NCI-H345 treated with DMSO at 0.1 percent for 48 hours (cell line): Measurements from ENCODE around the gene LYSMD2.
"Not testable (repeated sequence)": the region's sequence is repeated elsewhere in the genome, so short reads cannot be mapped to it uniquely, and the experiment has no call there.

Experiments
- DNase-seq: peaks from one replicate; lab custom pipeline; 2025; ENCODE audit not compliant: unreplicated experiment; lab: John Stamatoyannopoulos, UW

The LYSMD2 gene

GRCh38 chr15:51737522-51738305, at the start of gene LYSMD2:
Gene LYSMD2, minus strand, starts transcription at chr15:51737655. Its CDS starts 33 bp downstream, at chr15:51737622.
- no peak for DNase-seq

- DNase-seq, result not testable (repeated sequence)
These were observed 49.7 kb upstream of the LYSMD2 start for GRCh38 chr15:51787130-51787529.

DNA sequence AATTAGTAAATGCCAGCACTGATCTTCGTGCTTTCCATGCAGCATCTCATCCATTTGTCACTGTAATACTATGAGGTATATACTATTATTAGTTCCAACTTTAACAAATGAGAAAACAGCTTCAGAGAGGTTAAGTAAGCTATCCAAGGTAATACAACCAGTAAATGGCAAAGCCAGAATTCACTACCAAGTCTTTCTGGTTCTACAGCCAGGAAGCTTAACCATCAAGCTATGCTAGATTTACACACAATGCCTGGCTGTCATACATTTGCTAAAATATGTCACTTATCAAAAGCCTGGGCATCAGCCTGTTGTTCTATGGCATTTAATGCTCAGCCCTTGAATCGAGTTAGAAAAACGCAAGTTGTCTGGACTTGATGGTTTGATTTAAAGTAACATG, 46.5 kb upstream of the LYSMD2 start:
- no peak for DNase-seq

GRCh38 chr15:51782357-51782896, 45.0 kb upstream of the LYSMD2 start:
- no peak for DNase-seq

- DNase-seq, result no peak
These were observed 44.1 kb upstream of the LYSMD2 start for GRCh38 chr15:51781506-51781905.

DNA sequence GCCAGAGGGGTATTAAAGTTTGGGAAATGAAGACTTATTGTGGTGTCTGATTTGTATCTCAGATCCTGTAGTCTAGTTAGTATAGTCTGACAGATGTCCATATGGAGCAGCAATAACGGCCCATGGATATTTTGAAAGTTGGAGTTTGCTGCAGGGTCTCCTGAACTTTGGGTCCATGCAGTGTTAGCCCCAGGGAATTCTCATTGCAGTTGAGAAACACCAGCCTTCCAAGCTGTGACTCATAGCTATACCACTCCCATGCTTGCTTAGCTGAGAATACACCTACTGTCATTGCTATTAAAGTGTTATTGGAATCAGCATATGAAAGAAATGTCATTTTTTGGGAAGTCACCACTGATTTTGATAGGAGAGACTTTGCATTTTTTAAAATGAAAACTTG, 43.2 kb upstream of the LYSMD2 start:
- no peak for DNase-seq

DNA sequence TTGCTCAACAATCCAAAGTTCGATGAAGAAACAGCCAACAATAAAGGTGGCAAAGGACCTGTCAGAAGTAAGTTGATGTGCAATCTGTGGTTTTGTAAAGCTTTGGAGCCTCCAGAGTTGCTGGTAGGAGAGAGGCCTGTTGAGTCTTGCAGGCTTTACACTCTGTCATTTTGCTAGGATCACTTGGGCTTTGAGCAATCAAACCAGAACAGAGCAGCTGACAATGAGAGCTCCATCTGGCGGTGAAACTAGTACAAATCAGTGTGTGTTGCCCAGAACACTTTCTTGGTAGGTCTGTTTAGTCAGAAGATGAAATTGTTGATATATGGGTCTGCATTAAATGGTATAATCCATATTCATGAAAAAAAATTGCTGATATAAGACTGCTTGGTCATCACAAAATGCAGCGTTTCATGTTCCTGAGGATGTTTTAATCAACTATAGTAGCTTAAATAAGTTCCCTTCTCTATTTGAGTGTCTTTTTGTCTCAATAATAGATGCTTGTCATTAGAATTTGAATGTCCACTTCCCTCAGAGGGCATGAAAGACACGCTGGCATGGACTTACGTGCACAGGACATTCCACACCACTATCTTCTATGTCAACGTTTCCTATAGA, 39.6 kb upstream of the LYSMD2 start:
- peak; percentile 52 for DNase-seq

DNA sequence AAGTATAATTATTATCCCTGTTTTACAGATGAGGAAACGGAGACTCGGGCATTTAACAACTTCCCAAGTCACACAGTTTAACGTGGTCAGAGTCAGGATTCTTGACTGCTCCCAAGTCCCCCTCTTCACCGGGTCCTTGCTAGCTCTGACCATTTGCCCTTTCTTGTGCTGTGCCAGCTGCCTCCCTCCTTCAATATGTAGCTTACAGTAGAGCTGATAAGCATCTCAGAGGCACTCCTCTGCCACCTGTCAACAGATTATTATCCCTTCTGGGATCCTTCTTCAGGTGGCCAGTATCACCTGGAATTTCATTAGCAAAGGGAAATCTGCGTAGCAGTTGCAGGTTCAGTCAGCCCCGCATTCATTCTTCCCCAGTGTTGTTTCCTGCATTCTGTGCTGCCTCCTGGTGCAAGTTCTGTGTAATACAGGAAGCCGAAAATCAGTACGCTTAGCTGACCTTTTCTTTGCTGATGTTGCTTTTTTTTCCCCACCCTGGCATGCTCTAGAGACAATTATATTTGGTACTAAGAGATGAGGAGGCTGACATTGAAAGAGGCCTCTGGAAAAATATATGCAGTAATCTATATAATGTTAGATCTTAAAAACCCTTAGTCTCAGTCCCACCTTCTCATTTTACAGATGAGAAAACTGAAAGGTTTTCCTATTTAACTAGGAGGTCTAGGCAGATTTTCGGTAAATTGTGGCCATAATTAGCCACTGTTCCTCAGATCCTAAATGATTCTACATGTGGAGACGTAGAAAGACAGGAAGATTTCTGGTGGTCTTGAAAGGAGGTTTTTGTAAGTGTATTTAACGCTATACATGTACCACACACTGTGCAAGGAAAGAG, 38.7 kb upstream of the LYSMD2 start:
- DNase-seq, result no peak

DNA sequence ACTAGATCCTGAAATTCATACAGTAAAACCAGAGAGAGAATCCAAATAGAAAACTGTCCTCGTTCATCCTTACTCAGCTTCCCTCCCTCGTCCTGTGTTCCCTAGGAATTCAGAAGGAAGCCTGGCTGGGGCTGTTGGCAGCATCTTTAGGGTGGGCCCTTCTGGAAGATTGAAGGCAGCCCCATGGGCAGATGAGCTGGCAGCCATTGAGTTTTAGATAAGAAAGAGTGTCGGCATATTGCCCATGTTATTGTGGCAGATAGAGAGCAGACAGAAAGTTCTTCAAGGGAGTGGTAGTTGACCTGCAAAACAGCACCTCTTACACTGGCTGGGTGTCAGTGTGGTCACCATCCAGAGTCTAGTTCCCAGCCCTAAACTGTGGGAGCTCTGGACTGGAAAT, 37.5 kb upstream of the LYSMD2 start:
- no peak for DNase-seq

- DNase-seq, result no peak
These were observed 34.3 kb upstream of the LYSMD2 start for GRCh38 chr15:51771773-51772172.

DNA sequence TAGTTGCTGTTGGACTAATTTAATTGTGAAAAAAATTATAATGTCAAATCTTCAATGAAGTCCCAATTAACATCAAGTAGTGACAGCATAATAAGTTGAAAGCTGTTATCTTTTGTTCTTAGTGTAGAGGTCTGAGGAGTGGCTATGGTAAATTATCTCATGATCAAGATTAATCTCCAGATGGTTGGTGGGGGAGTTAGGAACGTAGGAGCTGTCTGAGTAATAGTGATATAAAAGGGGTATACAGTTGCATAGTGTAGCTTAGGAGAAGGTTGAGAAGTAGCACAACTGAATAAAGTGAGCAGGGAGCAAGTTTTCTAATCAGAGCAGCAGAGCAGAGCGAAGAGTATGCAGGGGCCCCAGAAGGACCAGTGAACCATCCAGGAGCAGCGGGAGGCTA, 33.4 kb upstream of the LYSMD2 start:
- no peak for DNase-seq

DNA sequence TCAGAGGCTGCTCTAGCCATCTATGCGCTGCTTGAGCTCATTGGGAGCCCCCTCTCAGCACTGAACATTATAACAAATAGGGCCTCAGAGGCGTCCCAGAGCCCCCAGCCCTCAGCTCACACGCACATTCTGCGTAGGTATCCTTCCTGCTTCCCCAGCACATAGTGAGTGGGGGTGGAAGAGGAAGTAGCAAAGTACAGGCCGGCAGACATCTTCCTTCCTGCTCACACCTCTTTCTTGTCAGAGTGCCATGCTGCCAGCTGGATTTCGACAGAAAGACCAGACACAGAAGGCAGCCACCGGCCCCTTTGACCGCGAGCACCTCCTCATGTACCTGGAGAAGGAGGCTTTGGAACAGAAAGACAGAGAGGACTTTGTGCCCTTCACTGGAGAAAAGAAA, 30.6 kb upstream of the LYSMD2 start:
- no peak for DNase-seq

DNA sequence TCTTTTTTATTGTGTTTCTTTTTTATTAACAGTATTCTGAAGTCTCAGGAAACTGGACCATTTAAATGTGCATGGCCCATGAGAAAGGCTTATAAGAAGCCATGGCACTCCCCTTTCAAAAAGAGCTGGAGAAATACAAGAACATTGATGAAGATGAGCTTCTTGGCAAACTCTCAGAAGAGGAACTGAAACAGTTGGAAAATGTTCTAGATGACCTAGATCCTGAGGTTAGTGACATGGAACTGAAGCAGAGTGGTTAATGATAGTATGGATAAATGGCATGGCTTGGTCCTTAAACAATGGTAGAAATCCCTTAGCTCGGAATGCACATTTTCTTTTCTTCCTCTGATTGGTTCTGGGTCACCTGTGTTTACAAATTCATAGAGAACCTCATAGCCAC, 28.9 kb upstream of the LYSMD2 start:
- DNase-seq, result no peak

DNA sequence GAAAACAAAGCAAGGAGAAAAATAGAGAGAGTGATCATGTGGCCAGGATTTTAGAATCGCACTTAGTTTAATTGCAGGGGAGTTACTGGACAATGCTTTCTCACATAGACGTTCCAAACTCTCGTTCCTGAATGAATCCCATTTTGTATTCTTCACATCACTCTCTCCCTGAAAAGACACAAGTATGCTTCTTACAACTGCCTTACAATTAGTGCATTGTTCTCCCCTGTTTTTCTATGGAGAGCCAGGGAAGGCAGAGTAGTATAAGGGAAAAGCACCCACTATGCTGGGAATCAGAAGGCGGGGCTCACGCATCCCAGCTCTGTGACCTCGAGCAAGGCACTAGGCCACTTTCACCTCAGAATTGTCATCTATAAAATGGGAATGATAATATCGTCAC, 28.3 kb upstream of the LYSMD2 start:
- DNase-seq, result no peak

DNA sequence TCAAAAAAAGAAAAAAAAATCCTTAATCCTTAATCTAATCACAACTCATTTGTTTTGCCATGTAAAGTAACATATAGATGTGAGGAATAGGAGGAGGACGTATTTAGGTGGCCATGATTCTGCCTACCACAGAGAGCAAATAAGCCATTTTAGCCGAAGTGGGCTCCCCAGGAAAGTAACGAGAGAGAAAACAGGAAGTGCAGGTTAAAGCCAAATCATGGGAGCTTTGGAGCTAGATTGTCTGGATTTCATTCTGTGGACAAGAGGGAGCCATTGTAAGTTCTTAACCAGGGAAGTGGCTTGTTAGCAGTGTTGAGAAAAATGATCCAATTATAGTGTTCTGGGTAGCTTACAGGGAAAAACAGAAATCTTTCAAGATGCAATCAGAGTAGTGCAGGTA, 23.4 kb upstream of the LYSMD2 start:
- DNase-seq, result no peak

GRCh38 chr15:51759557-51760070, 22.2 kb upstream of the LYSMD2 start:
- DNase-seq, result no peak

DNA sequence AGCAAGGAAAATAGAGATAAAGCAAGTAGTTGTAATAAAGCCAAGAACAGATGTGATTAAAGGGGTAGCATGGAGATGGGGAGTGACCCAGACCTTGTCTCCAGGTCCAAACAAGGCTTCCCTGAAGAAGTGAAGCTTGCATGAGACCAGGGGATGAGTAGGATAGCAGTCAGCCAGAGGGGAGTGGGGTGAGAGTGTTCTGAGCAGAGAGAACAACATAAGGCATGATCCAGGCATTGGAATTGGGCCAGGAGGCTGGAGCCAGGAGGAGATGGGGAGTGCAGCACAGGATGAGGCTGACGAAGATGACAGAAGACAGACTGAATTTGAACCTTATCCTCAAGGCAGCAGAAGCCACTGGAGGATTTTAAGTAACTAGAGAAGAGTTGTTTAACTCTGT, 21.2 kb upstream of the LYSMD2 start:
- DNase-seq, result no peak

DNA sequence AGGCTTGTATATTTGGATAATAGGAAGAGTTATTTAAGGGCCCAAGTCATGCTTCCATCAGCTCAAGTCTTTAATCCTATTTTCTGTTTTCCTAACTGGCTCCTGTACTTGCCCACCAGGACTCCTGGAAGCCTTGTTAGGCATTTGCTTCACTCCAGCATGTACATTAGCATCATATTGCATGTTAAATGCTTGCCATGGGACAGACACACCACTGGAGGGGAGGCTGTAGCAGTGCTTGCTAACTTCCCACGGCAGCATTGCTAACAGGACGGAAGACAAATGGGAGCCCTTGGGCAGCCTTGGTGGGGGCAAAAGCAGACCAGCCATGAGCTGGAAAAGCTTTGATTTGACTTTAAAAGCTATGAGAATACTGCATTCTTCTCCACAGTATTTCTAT, 20.0 kb upstream of the LYSMD2 start:
- DNase-seq, result no peak

DNA sequence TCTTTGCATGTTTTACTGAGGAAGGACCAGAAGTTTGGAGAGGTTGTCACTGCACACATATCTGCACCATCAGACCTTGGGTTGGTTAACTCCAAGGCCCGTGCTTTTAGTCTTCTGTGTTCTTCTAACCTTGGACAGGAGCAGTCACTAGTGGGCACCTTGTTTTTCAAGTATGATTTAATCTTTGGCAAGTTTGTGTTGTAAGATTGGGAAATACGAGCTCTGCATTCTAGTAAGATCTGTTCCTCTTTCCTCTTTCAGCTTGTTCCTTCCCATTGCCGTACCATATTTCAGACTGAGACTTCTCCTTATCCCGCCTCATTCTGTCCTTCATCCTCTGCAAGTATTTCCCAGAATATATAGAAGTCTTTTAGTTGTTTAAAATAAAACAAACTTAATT, 19.0 kb upstream of the LYSMD2 start:
- DNase-seq, result no peak

DNA sequence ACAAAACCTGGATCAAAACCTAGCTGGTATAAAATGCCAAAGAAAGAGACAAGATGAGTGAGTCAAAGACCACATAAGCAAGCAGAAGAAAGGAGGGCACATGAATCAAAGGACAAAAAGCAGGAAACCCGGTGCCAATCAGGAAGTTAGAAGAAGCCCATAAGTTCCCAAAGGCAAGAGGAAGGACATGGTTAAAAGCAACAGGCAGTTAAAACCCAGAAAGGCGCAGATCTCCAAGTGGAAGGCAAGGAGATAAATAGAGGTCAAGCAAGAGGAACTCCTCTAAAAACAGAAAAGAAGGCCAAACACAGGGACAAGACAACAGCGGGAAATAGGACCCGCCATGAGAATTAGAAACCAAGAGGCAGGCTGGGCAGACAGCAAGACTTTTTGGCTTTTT, 18.3 kb upstream of the LYSMD2 start:
- no peak for DNase-seq

GRCh38 chr15:51754267-51754666, 16.8 kb upstream of the LYSMD2 start:
- no peak for DNase-seq
